GM23248 (cell line): ENCODE measurements around the gene TSPAN7.

Experiments used
- EZH2 ChIP-seq: fragments of 200-600 bp; sonication (generic); IDR thresholded peaks from 2 replicates; pipeline ENCODE4 v1.6.1; 2018; ENCODE audit warnings: antibody characterized with exemption, mild to moderate bottlenecking; ENCODE audit not compliant: insufficient read depth, poor library complexity, severe bottlenecking
- EZH2phosphoT487 ChIP-seq: fragments of 200-600 bp; sonication (generic); IDR thresholded peaks from 2 replicates; pipeline ENCODE4 v1.6.1; 2018; ENCODE audit warnings: antibody characterized with exemption, moderate library complexity, mild to moderate bottlenecking, low read depth; ENCODE audit not compliant: insufficient read depth

- TF ChIP-seq EZH2phosphoT487 (no peak), EZH2 (no peak)
Measured at GRCh38 chrX:38662640-38663039, 101.3 kb downstream of the TSPAN7 start.
